Stimulated activated CD4-positive, alpha-beta T cell treated with anti-CD3 and anti-CD28 coated beads, Interleukin-12 subunit alpha, Interleukin-12 subunit beta, amount 100 ng/mL, for 4 hours (primary cell): ENCODE results near the gene RTKN2.

ENCODE experiments used
- DNase-seq: peaks from one replicate; pipeline ENCODE4 v3.0.0-alpha.2; 2020

Gene RTKN2

DNA sequence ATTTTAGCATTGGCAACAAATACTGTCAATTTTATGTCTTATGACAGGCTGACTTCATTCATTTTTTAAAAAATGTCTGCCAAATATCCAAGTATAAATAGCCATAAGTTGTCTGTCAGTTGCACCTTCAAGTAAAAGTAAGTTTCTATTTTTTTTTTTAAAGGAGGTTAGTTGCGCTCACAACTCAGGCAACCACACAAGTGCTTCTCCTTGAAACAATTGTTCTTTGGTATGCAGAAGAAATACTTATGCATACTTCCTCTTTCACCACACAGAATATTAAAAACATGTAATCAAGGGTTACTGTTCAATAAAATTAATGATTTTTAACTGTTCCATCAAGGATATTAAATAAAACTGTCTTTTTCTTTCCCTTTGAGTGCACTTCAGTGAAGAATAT, 97.9 kb downstream of the RTKN2 start:
- no peak for DNase-seq

- no peak for DNase-seq
These were observed 102.1 kb downstream of the RTKN2 start for GRCh38 chr10:62166331-62167131.

DNA sequence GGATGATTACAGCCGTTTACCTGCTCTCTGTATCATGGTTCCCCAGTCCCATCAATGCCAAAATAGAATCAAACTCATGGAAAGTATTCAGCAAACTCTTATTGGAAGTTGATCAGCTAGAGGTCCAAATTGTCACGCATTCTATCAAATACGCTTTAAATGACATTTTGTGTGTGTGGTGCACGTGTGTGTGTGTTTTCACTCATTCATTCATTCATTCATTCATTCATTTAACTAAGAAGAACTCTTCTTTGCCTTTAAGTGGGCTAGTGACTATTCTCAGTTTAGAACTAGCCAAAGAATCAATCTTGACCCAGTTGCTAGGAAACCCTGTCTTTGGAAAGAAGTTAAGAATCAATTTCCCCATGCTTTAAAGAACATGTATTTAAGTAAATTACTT, 102.8 kb downstream of the RTKN2 start:
- no peak for DNase-seq

DNA sequence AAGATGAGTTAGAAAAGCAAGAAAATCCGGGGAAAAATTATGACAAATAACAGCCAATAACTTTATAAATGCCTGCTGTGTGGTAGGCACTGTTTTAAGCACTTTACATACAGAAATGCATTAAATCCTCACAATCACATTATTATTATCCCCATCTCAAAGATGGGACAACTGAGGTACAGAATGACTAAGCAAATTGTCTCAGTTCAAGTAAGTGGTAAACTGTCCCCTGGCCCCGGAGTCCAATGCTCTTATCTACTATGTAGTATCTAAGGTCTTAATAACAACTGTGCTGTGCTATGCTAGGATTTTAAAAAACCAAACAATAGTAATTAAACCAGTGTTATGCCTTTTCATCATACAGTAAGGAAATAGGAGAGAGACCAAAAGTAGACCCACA, 105.6 kb downstream of the RTKN2 start:
- DNase-seq, result no peak

GRCh38 chr10:62162261-62162981, 106.2 kb downstream of the RTKN2 start:
- DNase-seq, result no peak

DNA sequence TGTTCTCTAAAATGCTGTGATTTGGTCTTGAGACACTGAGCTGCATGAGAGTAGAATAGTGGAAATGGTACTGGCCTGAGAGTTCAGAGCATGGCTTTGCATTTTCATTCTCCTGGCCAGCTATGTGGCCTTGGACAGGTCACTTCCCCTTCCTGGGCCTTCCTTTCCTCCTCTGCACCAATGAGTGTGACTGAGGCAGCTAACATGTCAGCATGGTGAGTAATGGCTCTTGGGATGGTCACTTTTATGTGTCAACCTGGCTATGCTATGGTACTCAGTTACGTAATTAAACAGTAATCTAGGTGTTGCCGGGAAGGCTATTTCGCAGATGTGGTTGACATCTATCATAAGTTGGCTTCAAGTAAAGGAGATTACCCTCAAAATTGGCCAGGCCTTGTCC, 109.3 kb downstream of the RTKN2 start:
- DNase-seq, result no peak

- DNase-seq, result no peak
These were observed 111.0 kb downstream of the RTKN2 start for GRCh38 chr10:62157601-62158000.

- no peak for DNase-seq
These were observed 113.5 kb downstream of the RTKN2 start for GRCh38 chr10:62155054-62155680.

- no peak for DNase-seq
These were observed 114.4 kb downstream of the RTKN2 start for GRCh38 chr10:62154231-62154630.

GRCh38 chr10:62153191-62153590, 115.5 kb downstream of the RTKN2 start:
- no peak for DNase-seq

GRCh38 chr10:62149621-62150020, 119.0 kb downstream of the RTKN2 start:
- no peak for DNase-seq

GRCh38 chr10:62148155-62148554, 120.5 kb downstream of the RTKN2 start:
- no peak for DNase-seq

DNA sequence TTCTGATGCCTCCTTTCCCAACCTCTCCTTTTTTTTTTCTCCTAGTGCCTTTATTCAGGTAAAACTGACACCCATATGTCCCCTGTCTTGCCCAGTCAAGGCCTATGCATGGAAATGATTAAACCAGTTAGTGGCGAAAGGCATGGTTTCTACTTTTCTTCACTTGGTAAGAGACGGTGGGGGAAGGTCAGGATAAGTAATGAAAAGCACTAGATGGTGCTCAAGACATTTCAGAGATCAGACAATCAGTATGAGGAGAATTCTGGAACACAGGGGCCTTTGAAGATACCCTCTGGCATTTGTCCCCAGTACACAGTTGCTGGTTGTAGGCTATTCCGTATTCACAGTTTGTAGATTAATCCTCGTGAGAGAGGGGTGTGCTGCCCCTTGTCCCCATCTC, 121.2 kb downstream of the RTKN2 start:
- DNase-seq, result no peak

- DNase-seq, result no peak
These were observed 131.7 kb downstream of the RTKN2 start for GRCh38 chr10:62136931-62137330.

GRCh38 chr10:62133618-62134017, 135.0 kb downstream of the RTKN2 start:
- DNase-seq, result no peak
